ENCODE results near the gene UBE2I.

UBE2I gene

GRCh38 chr16:1330931-1331711 lies 21.7 kb downstream of the UBE2I start:
- DNase-seq (ENCODE audit: low spot score), result no peak

GRCh38 chr16:1331712-1332617 lies 22.5 kb downstream of the UBE2I start:
- peak; percentile 64 for DNase-seq (ENCODE audit: low spot score)

- DNase-seq (ENCODE audit: low spot score), result no peak
Observed at GRCh38 chr16:1332618-1333148, 23.2 kb downstream of the UBE2I start.

GRCh38 chr16:1333149-1333812 lies 23.8 kb downstream of the UBE2I start, which contains the start of gene BAIAP3:
BAIAP3 (plus strand) TSS chr16:1333645; CDS start chr16:1338550, 4,905 bp downstream.
- peak; percentile 53 for DNase-seq (ENCODE audit: low spot score)

GRCh38 chr16:1333854-1334700 lies 24.6 kb downstream of the UBE2I start:
- DNase-seq (ENCODE audit: low spot score), result no peak

- no peak for DNase-seq (ENCODE audit: low spot score)
Observed at GRCh38 chr16:1334739-1335138, 25.3 kb downstream of the UBE2I start.

GRCh38 chr16:1335211-1335971 lies 26.0 kb downstream of the UBE2I start:
- no peak for DNase-seq (ENCODE audit: low spot score)

- no peak for DNase-seq (ENCODE audit: low spot score)
Observed at GRCh38 chr16:1335996-1336395, 26.6 kb downstream of the UBE2I start.

- DNase-seq (ENCODE audit: low spot score), result no peak
Observed at GRCh38 chr16:1336619-1337018, 27.2 kb downstream of the UBE2I start.

GRCh38 chr16:1337486-1337885 lies 28.1 kb downstream of the UBE2I start:
- no peak for DNase-seq (ENCODE audit: low spot score)

GRCh38 chr16:1338119-1338730 lies 28.8 kb downstream of the UBE2I start:
- DNase-seq (ENCODE audit: low spot score), result no peak

- DNase-seq (ENCODE audit: low spot score), result no peak
Observed at GRCh38 chr16:1338855-1339675, 29.6 kb downstream of the UBE2I start.

GRCh38 chr16:1340730-1341494 lies 31.5 kb downstream of the UBE2I start:
- DNase-seq (ENCODE audit: low spot score), result no peak

- no peak for DNase-seq (ENCODE audit: low spot score)
Observed at GRCh38 chr16:1341495-1342420, 32.3 kb downstream of the UBE2I start.

GRCh38 chr16:1342526-1343427 lies 33.3 kb downstream of the UBE2I start:
- peak; percentile 100 for DNase-seq (ENCODE audit: low spot score)

All from COLO829 (cell line).